Mucosa of descending colon (tissue), 3 donors: Measurements from ENCODE around the gene PHF8. TPM values are rescaled to one million over a fixed set of nuclear protein-coding genes. Genes with fewer than 3 reads are reported as not detected.

Source experiments
- ATAC-seq: fragments of 200-7000 bp; cut with Tn5 transposase; one replicate; pipeline ENCODE4 v1.9.1; 2020; ENCODE audit warnings: mild to moderate bottlenecking, moderate library complexity
- DNase-seq, 3 donors: peaks; one replicate each; pipeline ENCODE4 v3.0.0-alpha.2; 2020
- H3K36me3 ChIP-seq: fragments of 200-600 bp; one replicate; pipeline ENCODE4 v1.8.0; 2021; ENCODE audit warnings: low read depth, mild to moderate bottlenecking
- H3K4me1 ChIP-seq: fragments of 200-600 bp; one replicate; pipeline ENCODE4 v1.8.0; 2021; ENCODE audit warnings: low read depth, mild to moderate bottlenecking
- H3K4me3 ChIP-seq: fragments of 200-600 bp; one replicate; pipeline ENCODE4 v1.8.0; 2021; ENCODE audit warnings: mild to moderate bottlenecking
- H3K9me3 ChIP-seq: fragments of 200-600 bp; one replicate; pipeline ENCODE4 v1.8.0; 2021; ENCODE audit warnings: mild to moderate bottlenecking
- intact Hi-C, 2 donors: fragments of 100-400 bp; cut with DNase I in 1 of 2; cut with micrococcal nuclease in 1 of 2; formaldehyde crosslinking; loops; one replicate each; pipeline versions ENCODE4 v1.11.0 to v1.11.1; 2022; cut with DNase I, micrococcal nuclease
- total RNA-seq, 3 donors: library from RNA; stranded (reverse); fragmentation: NEBNext Ultra II Directional in 2 of 3; extraction: Animal tissue kit (Norgen Biotek cat#: 25700) in 2 of 3; gene quantifications; one replicate each; pipeline versions ENCODE4 v1.2.1 to v1.2.4, GENCODE V29; 2021 to 2023
- TF ChIP-seq, protein P1 (sequence below): fragments of 200-600 bp; IDR thresholded peaks from one replicate; pipeline ENCODE4 v1.8.0; 2022; ENCODE audit warnings: antibody characterized with exemption, mild to moderate bottlenecking
- donor health status: DM: no; HTN: no; CAD: no; lungs with moderate emphysema.
- donor health status: DM: no; HTN: no; CAD: no.
- donor health status: DM: no; HTN: yes; CAD: no.

PHF8 gene
- total RNA-seq, 3 donors from 2014 or later = 23.1 to 36.8 (median 29.8) TPM

DNA sequence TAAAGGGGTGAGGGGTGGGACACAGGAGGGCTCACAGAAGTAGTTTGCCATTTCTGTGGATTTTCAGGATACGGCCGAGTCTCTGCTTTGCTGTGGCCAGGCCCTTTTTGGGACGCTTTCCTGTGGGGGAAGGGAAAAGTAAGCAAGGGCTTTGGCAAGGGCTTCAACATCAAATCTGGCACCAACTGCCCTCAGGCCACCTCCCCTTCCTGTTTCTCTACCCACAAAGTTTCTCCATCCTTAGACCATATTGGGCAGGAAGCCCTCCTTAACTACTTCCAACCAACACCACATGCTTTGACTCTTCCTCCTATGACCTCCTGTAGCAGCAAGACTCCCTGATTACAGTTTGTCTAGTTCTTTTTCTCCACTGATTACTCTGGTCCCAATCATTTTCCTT lies 105.1 kb downstream of the PHF8 start:
- Histone ChIP-seq H3K4me3 (no peak overlapping the region), H3K36me3 (no peaks in the 10 kb centered on the region), H3K4me1 (no peaks in the 10 kb centered on the region), H3K9me3 (no peaks in the 10 kb centered on the region)
- no peak for DNase-seq
- intact Hi-C loops = no loop called here
- TF ChIP-seq, protein P1, sequence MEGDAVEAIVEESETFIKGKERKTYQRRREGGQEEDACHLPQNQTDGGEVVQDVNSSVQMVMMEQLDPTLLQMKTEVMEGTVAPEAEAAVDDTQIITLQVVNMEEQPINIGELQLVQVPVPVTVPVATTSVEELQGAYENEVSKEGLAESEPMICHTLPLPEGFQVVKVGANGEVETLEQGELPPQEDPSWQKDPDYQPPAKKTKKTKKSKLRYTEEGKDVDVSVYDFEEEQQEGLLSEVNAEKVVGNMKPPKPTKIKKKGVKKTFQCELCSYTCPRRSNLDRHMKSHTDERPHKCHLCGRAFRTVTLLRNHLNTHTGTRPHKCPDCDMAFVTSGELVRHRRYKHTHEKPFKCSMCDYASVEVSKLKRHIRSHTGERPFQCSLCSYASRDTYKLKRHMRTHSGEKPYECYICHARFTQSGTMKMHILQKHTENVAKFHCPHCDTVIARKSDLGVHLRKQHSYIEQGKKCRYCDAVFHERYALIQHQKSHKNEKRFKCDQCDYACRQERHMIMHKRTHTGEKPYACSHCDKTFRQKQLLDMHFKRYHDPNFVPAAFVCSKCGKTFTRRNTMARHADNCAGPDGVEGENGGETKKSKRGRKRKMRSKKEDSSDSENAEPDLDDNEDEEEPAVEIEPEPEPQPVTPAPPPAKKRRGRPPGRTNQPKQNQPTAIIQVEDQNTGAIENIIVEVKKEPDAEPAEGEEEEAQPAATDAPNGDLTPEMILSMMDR = no peak
- ATAC-seq = no peak

DNA sequence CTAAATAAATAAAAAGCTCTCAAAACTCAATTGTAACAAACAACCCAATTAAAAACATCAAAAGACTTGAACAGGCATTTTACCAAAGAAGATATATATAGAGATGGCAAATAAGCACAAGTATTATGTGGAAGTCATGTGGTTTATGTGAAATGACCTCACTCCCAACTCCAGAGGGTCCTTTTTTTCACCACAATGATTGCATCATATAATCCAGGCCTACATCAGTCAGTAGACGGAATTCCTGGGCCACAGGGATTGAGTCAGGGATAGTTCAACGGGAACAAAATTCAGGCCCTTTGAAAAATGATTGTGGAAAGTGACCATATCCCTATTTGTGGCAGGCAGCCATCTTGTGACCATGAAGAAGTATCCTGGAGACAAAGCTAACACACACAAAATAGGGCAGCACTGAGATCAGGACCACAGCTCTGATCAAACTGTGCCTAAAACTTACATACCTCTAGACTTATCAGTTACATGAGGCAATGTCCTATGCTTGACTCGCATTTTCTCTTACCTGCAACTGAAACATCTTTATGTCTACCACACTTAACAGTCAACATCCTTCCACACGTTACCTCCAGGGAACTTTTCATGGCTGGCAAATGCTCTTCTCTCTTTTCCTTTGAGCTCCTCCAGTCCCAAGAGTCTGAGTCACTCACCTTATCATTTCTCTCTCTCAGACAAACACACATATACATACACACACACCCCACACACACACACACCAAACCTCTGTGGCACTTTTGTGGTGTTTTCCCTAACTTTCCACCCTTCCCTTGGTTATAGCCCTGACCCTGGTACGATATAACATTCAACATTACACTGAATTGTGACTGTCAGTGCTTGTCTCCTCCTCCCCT lies 113.5 kb downstream of the PHF8 start:
- no peak for ATAC-seq
- Histone ChIP-seq H3K4me3 (no peak overlapping the region), H3K36me3 (no peaks in the 10 kb centered on the region), H3K4me1 (no peaks in the 10 kb centered on the region), H3K9me3 (no peaks in the 10 kb centered on the region)
- intact Hi-C loops = no loop called here
- no peak for DNase-seq
- TF ChIP-seq, protein P1 = no peak

- TF ChIP-seq, protein P1 = no peak
- H3K4me1 ChIP-seq = no peaks in the 10 kb centered on the region
- H3K9me3 ChIP-seq = no peaks in the 10 kb centered on the region
- H3K36me3 ChIP-seq = no peaks in the 10 kb centered on the region
- no peak overlapping the region for H3K4me3 ChIP-seq
- DNase-seq = no peak
- ATAC-seq = no peak
- intact Hi-C loops = no loop called here
Observed at GRCh38 chrX:53926030-53926429, 118.2 kb downstream of the PHF8 start.

- H3K36me3 ChIP-seq = no peaks in the 10 kb centered on the region
- TF ChIP-seq, protein P1 = no peak
- no peak overlapping the region for H3K4me3 ChIP-seq
- ATAC-seq (no peak), DNase-seq (no peak)
- H3K9me3 ChIP-seq = no peaks in the 10 kb centered on the region
- H3K4me1 ChIP-seq = no peaks in the 10 kb centered on the region
- intact Hi-C loops = no loop called here
Observed at GRCh38 chrX:53918702-53919101, 125.6 kb downstream of the PHF8 start.

- ATAC-seq = no peak
- H3K9me3 ChIP-seq = no peaks in the 10 kb centered on the region
- DNase-seq = no peak
- no peaks in the 10 kb centered on the region for H3K4me1 ChIP-seq
- intact Hi-C loops = no loop called here
- H3K36me3 ChIP-seq = no peaks in the 10 kb centered on the region
- TF ChIP-seq, protein P1 = no peak
- no peak overlapping the region for H3K4me3 ChIP-seq
Observed at GRCh38 chrX:53900623-53901022, 143.7 kb downstream of the PHF8 start.
